HG03097 (cell line): ENCODE data around the gene TSPAN6.

Experiments used
- ATAC-seq: cut with Tn5 transposase; IDR thresholded peaks from one replicate; pipeline ENCODE4 v1.9.1; 2021; ENCODE audit not compliant: unreplicated experiment, low FRiP score

TSPAN6 gene

GRCh38 chrX:100636321-100636991 lies at the start of gene TSPAN6:
TSPAN6 (minus strand) TSS chrX:100636806; CDS start chrX:100636694, 112 bp downstream.
- ATAC-seq, result peak; percentile 96

- ATAC-seq, result no peak
Observed at GRCh38 chrX:100685997-100686305, 49.3 kb upstream of the TSPAN6 start.

- peak; percentile 74 for ATAC-seq
Observed at GRCh38 chrX:100685284-100685996, 48.8 kb upstream of the TSPAN6 start.

- ATAC-seq, result no peak
Observed at GRCh38 chrX:100682939-100683338, 46.3 kb upstream of the TSPAN6 start.

GRCh38 chrX:100681599-100681998 lies 45.0 kb upstream of the TSPAN6 start:
- no peak for ATAC-seq

GRCh38 chrX:100680756-100681155 lies 44.1 kb upstream of the TSPAN6 start:
- ATAC-seq, result no peak

- no peak for ATAC-seq
Observed at GRCh38 chrX:100677611-100678181, 41.1 kb upstream of the TSPAN6 start.

GRCh38 chrX:100674705-100675104 lies 38.1 kb upstream of the TSPAN6 start:
- ATAC-seq, result no peak

- no peak for ATAC-seq
Observed at GRCh38 chrX:100673397-100673953, 36.9 kb upstream of the TSPAN6 start.

- no peak for ATAC-seq
Observed at GRCh38 chrX:100672966-100673365, 36.4 kb upstream of the TSPAN6 start.

GRCh38 chrX:100663642-100664041 lies 27.0 kb upstream of the TSPAN6 start:
- ATAC-seq, result no peak

GRCh38 chrX:100662796-100663195 lies 26.2 kb upstream of the TSPAN6 start:
- ATAC-seq, result no peak

- ATAC-seq, result no peak
Observed at GRCh38 chrX:100662170-100662569, 25.6 kb upstream of the TSPAN6 start.

- no peak for ATAC-seq
Observed at GRCh38 chrX:100659431-100660137, 23.0 kb upstream of the TSPAN6 start.

GRCh38 chrX:100658941-100659381 lies 22.4 kb upstream of the TSPAN6 start:
- no peak for ATAC-seq

GRCh38 chrX:100654261-100654660 lies 17.7 kb upstream of the TSPAN6 start:
- no peak for ATAC-seq

GRCh38 chrX:100652266-100652665 lies 15.7 kb upstream of the TSPAN6 start:
- no peak for ATAC-seq

- ATAC-seq, result no peak
Observed at GRCh38 chrX:100650841-100651240, 14.2 kb upstream of the TSPAN6 start.

- no peak for ATAC-seq
Observed at GRCh38 chrX:100649550-100650356, 13.1 kb upstream of the TSPAN6 start.
